ENCODE measurements around the gene STAMBPL1.

DNA sequence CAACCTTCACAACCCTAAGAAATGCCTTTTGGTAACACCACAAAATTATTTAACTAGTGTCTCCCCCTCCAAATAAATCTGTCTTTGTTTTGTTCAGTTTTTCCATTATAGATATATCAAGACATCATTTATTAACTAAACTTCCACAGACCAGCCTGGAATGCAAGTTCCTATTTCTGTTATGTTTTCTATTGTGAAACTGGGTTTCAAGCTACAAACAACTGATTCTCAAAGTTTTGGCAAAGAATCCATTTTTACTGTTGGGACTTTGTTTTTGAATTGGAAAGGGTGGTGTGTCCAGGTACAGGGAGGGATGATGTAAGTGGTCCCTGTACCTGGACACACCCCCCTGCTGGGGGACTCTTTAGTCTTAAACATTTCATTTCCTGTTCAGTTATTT, 36.2 kb downstream of the STAMBPL1 start:
- TF ChIP-seq, protein P1, sequence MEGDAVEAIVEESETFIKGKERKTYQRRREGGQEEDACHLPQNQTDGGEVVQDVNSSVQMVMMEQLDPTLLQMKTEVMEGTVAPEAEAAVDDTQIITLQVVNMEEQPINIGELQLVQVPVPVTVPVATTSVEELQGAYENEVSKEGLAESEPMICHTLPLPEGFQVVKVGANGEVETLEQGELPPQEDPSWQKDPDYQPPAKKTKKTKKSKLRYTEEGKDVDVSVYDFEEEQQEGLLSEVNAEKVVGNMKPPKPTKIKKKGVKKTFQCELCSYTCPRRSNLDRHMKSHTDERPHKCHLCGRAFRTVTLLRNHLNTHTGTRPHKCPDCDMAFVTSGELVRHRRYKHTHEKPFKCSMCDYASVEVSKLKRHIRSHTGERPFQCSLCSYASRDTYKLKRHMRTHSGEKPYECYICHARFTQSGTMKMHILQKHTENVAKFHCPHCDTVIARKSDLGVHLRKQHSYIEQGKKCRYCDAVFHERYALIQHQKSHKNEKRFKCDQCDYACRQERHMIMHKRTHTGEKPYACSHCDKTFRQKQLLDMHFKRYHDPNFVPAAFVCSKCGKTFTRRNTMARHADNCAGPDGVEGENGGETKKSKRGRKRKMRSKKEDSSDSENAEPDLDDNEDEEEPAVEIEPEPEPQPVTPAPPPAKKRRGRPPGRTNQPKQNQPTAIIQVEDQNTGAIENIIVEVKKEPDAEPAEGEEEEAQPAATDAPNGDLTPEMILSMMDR (IDR thresholded peaks at IDR 0.05 in 8 of 11, conservative IDR thresholded peaks at IDR 0.05 in 3 of 11): no peak
- no peak for TF ChIP-seq POLR2AphosphoS5 (IDR thresholded peaks at IDR 0.05)
